Stimulated activated CD8-positive, alpha-beta memory T cell treated with anti-CD3 and anti-CD28 coated beads, Interleukin-4, amount 100 ng/mL, for 24 hours (primary cell): ENCODE data around the gene TMEM54.

ENCODE experiments used
- DNase-seq: peaks from one replicate; pipeline ENCODE4 v3.0.0-alpha.2; 2020; ENCODE audit warnings: low read depth

Gene TMEM54

GRCh38 chr1:32861904-32862695, 39.1 kb downstream of the TMEM54 start:
- DNase-seq, result no peak

GRCh38 chr1:32860566-32860965, 40.6 kb downstream of the TMEM54 start:
- DNase-seq, result no peak

GRCh38 chr1:32859915-32860314, 41.3 kb downstream of the TMEM54 start:
- no peak for DNase-seq

GRCh38 chr1:32858791-32859190, 42.4 kb downstream of the TMEM54 start:
- DNase-seq, result no peak

GRCh38 chr1:32858136-32858535, 43.1 kb downstream of the TMEM54 start:
- DNase-seq, result no peak

GRCh38 chr1:32855861-32856617, 45.1 kb downstream of the TMEM54 start:
- no peak for DNase-seq

- no peak for DNase-seq
These were observed 52.7 kb downstream of the TMEM54 start for GRCh38 chr1:32848354-32849063.
